Neuronal stem cell (in vitro differentiated cells): Measurements from ENCODE around the gene FKBP6.

Experiments used
- DNase-seq: peaks from one replicate; pipeline ENCODE4 v3.0.0-alpha.2; 2013; ENCODE audit warnings: low spot score
- H2AFZ ChIP-seq: one replicate; pipeline ENCODE4 v1.6.1; 2013; ENCODE audit warnings: mild to moderate bottlenecking, low read length, inconsistent platforms
- H2AK5ac ChIP-seq: 2 replicates; pipeline ENCODE4 v1.6.1; 2013; ENCODE audit warnings: low read depth, mild to moderate bottlenecking, inconsistent platforms, low read length, moderate library complexity, mixed read lengths
- H2BK120ac ChIP-seq: 2 replicates; pipeline ENCODE4 v1.6.1; 2013; ENCODE audit warnings: low read depth, mild to moderate bottlenecking, inconsistent platforms, low read length, moderate library complexity, mixed read lengths
- H2BK12ac ChIP-seq: one replicate; pipeline ENCODE4 v1.6.1; 2013; ENCODE audit warnings: low read length, inconsistent platforms
- H2BK15ac ChIP-seq: 2 replicates; pipeline ENCODE4 v1.6.1; 2013; ENCODE audit warnings: mild to moderate bottlenecking, low read length, inconsistent platforms, mixed read lengths
- H2BK5ac ChIP-seq: one replicate; pipeline ENCODE4 v1.6.1; 2013; ENCODE audit warnings: inconsistent platforms, mild to moderate bottlenecking, low read length, moderate library complexity
- H3K14ac ChIP-seq: one replicate; pipeline ENCODE4 v1.6.1; 2013; ENCODE audit warnings: low read length, inconsistent platforms
- H3K18ac ChIP-seq: 2 replicates; pipeline ENCODE4 v1.6.1; 2013; ENCODE audit warnings: low read length, inconsistent platforms
- H3K23ac ChIP-seq: 2 replicates; pipeline ENCODE4 v1.6.1; 2013; ENCODE audit warnings: low read depth, mild to moderate bottlenecking, mixed read lengths, low read length, inconsistent platforms; ENCODE audit not compliant: poor library complexity
- H3K27ac ChIP-seq: replicated peaks from 3 replicates; pipeline ENCODE4 v1.5.1; 2013; ENCODE audit warnings: low read length, inconsistent platforms
- H3K27me3 ChIP-seq, 3 experiments: 2 replicates each; pipeline ENCODE4 v1.6.1; 2013; ENCODE audit warnings: low read length in 3 of 3, mild to moderate bottlenecking in 2 of 3, inconsistent platforms in 1 of 3, low read depth in 1 of 3, mixed read lengths in 1 of 3, moderate library complexity in 1 of 3; ENCODE audit not compliant: control insufficient read depth in 3 of 3, insufficient read depth in 3 of 3
- H3K36me3 ChIP-seq, 2 donors: replicated peaks in 1 of 2; 2 replicates each; pipeline ENCODE4 v1.6.1; 2013; ENCODE audit warnings: low read length in 2 of 2; ENCODE audit not compliant: control insufficient read depth in 2 of 2, insufficient read depth in 2 of 2
- H3K4ac ChIP-seq: 2 replicates; pipeline ENCODE4 v1.6.1; 2013; ENCODE audit warnings: inconsistent platforms, mild to moderate bottlenecking, low read length, moderate library complexity
- H3K4me1 ChIP-seq, 2 donors: 1 replicate in 1 of 2; 2 replicates in 1 of 2; pipeline ENCODE4 v1.6.1; 2013; ENCODE audit warnings: low read length in 2 of 2, low read depth in 1 of 2; ENCODE audit not compliant: control insufficient read depth in 2 of 2, insufficient read depth in 1 of 2
- H3K4me2 ChIP-seq: one replicate; pipeline ENCODE4 v1.6.1; 2013; ENCODE audit warnings: mild to moderate bottlenecking, low read length, inconsistent platforms; ENCODE audit not compliant: insufficient read depth, poor library complexity, severe bottlenecking
- H3K4me3 ChIP-seq, 2 donors: 2 replicates each; pipeline ENCODE4 v1.5.1; 2013; ENCODE audit warnings: low read length in 2 of 2, mild to moderate bottlenecking in 2 of 2, inconsistent platforms in 1 of 2, moderate library complexity in 1 of 2
- H3K79me1 ChIP-seq: one replicate; pipeline ENCODE4 v1.6.1; 2013; ENCODE audit warnings: low read depth, mild to moderate bottlenecking, inconsistent platforms, low read length, moderate library complexity
- H3K9ac ChIP-seq: one replicate; pipeline ENCODE4 v1.6.1; 2013; ENCODE audit warnings: mild to moderate bottlenecking, low read depth, low read length, inconsistent platforms; ENCODE audit not compliant: poor library complexity
- H3K9me3 ChIP-seq, 2 donors: replicated peaks in 1 of 2; 2 replicates each; pipeline versions ENCODE3 to v1.6.1; 2013; ENCODE audit warnings: low read length in 2 of 2, mild to moderate bottlenecking in 2 of 2, inconsistent platforms in 1 of 2, low read depth in 1 of 2, mixed read lengths in 1 of 2, moderate library complexity in 1 of 2; ENCODE audit not compliant: control insufficient read depth in 2 of 2, insufficient read depth in 1 of 2
- H4K8ac ChIP-seq: one replicate; pipeline ENCODE4 v1.6.1; 2013; ENCODE audit warnings: low read depth, mild to moderate bottlenecking, inconsistent platforms, low read length, moderate library complexity
- H4K91ac ChIP-seq: one replicate; pipeline ENCODE4 v1.6.1; 2013; ENCODE audit warnings: low read length, low read depth, mild to moderate bottlenecking, inconsistent platforms; ENCODE audit not compliant: poor library complexity
- WGBS, 2 donors: extraction: QIAGEN DNeasy Blood & Tissue Kit; methylation state at CpG; one replicate each; pipeline ENCODE4 v1.1.7; 2013; ENCODE audit warnings: missing lambda C conversion rate in 2 of 2, mixed read lengths in 1 of 2; ENCODE audit not compliant: insufficient read length in 2 of 2, insufficient replicate concordance in 1 of 2; ENCODE audit errors: extremely low coverage in 2 of 2; 5-methylcytosine and 5-hydroxymethylcytosine counted together

Gene FKBP6

DNA sequence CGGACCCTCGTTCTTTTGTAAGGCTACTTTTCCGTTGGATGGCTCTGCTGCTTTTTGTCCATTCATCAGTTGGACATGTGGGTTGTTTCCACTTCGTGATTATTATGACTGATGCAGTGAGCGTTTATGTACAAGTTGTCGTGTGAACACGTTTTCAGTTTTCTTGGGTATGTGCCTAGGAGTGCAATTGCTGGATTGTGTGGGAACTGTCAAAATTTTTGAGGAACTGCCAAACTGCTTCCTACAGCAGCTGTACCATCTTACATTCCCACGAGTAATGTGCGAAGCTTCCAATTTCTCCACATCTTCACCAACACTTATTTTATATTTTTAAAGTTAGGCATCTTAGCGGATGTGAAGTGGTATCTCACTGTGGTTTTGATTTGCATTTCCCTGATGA is 10.4 kb downstream of the FKBP6 start:
- no peaks in the 10 kb centered on the region for H3K79me1 ChIP-seq
- no peak overlapping the region for H3K14ac ChIP-seq
- H3K23ac ChIP-seq = no peak overlapping the region
- no peaks in the 10 kb centered on the region for H3K36me3 ChIP-seq
- H2BK12ac ChIP-seq = no peak overlapping the region
- no peak overlapping the region for H3K4me3 ChIP-seq
- H2AK5ac ChIP-seq = no peak overlapping the region
- peaks cover 0 to 14% (median 0%) of the 10 kb centered on the region in 3 experiments for H3K27me3 ChIP-seq
- H2BK5ac ChIP-seq = no peak overlapping the region
- H2BK15ac ChIP-seq = no peak overlapping the region
- no peak overlapping the region for H3K4me2 ChIP-seq
- H3K27ac ChIP-seq = no peak overlapping the region
- peaks cover 5 to 8% of the 10 kb centered on the region in 2 donors for H3K4me1 ChIP-seq
- no peak overlapping the region for H2AFZ ChIP-seq
- H3K9me3 ChIP-seq = no peaks in the 10 kb centered on the region
- H3K4ac ChIP-seq = no peak overlapping the region
- no peak overlapping the region for H3K9ac ChIP-seq
- DNase-seq = no peak
- H3K18ac ChIP-seq = no peak overlapping the region
- H4K8ac ChIP-seq = no peak overlapping the region
- no CpG with 5 or more reads among the region's 10 CpGs for WGBS, 2 donors
- H2BK120ac ChIP-seq = no peak overlapping the region
- no peak overlapping the region for H4K91ac ChIP-seq

- Histone ChIP-seq H3K23ac (no peak overlapping the region), H3K4me3 (no peak overlapping the region), H2AK5ac (no peak overlapping the region), H2BK5ac (no peak overlapping the region), H3K14ac (no peak overlapping the region), H4K91ac (no peak overlapping the region), H3K79me1 (no peaks in the 10 kb centered on the region), H3K4ac (no peak overlapping the region), H3K9ac (no peak overlapping the region), H2BK12ac (no peak overlapping the region), H3K27me3 (peaks cover 0 to 6% (median 0%) of the 10 kb centered on the region in 3 experiments), H3K4me1 (peaks cover 8% of the 10 kb centered on the region in 2 donors), H2AFZ (no peak overlapping the region), H2BK120ac (no peak overlapping the region), H3K27ac (no peak overlapping the region), H3K9me3 (no peaks in the 10 kb centered on the region), H2BK15ac (no peak overlapping the region), H4K8ac (no peak overlapping the region), H3K4me2 (no peak overlapping the region), H3K18ac (no peak overlapping the region), H3K36me3 (no peaks in the 10 kb centered on the region)
- no CpG with 5 or more reads among the region's 7 CpGs for WGBS, 2 donors
- no peak for DNase-seq
Observed at GRCh38 chr7:73340514-73340913, 12.6 kb downstream of the FKBP6 start.

GRCh38 chr7:73341877-73342276 is 13.9 kb downstream of the FKBP6 start:
- Histone ChIP-seq H2AFZ (peak overlapping the region; percentile 80), H3K23ac (no peak overlapping the region), H3K4me1 (peaks cover 8% of the 10 kb centered on the region in 2 donors), H3K27ac (no peak overlapping the region), H3K18ac (no peak overlapping the region), H2BK12ac (no peak overlapping the region), H2BK120ac (no peak overlapping the region), H2AK5ac (no peak overlapping the region), H3K4me3 (no peak overlapping the region), H2BK15ac (no peak overlapping the region), H3K9ac (no peak overlapping the region), H3K4ac (no peak overlapping the region), H3K9me3 (no peaks in the 10 kb centered on the region), H3K4me2 (no peak overlapping the region), H3K79me1 (no peaks in the 10 kb centered on the region), H4K8ac (no peak overlapping the region), H4K91ac (no peak overlapping the region), H2BK5ac (no peak overlapping the region), H3K36me3 (no peaks in the 10 kb centered on the region), H3K27me3 (no peaks in the 10 kb centered on the region), H3K14ac (no peak overlapping the region)
- WGBS, 2 donors = no CpG with 5 or more reads among the region's 8 CpGs
- DNase-seq = no peak

- H3K18ac ChIP-seq = peak overlapping the region; percentile 86
- peak; percentile 26 for DNase-seq
- no peak overlapping the region for H3K23ac ChIP-seq
- peak overlapping the region; percentile 66 for H2AK5ac ChIP-seq
- H3K4me3 ChIP-seq = no peak overlapping the region
- no peak overlapping the region for H3K9ac ChIP-seq
- peak overlapping the region; percentile 80 for H2BK12ac ChIP-seq
- H2BK15ac ChIP-seq = peak overlapping the region; percentile 98
- no peak overlapping the region for H3K4ac ChIP-seq
- no peaks in the 10 kb centered on the region for H3K27me3 ChIP-seq
- no peak overlapping the region for H3K4me2 ChIP-seq
- H4K8ac ChIP-seq = peak overlapping the region; percentile 66
- H3K14ac ChIP-seq = no peak overlapping the region
- H3K9me3 ChIP-seq = no peaks in the 10 kb centered on the region
- H2BK5ac ChIP-seq = no peak overlapping the region
- peak overlapping the region; percentile 80 for H2AFZ ChIP-seq
- H3K79me1 ChIP-seq = no peaks in the 10 kb centered on the region
- H2BK120ac ChIP-seq = no peak overlapping the region
- peaks cover 8% of the 10 kb centered on the region in 2 donors for H3K4me1 ChIP-seq
- H4K91ac ChIP-seq = peak overlapping the region; percentile 90
- H3K27ac ChIP-seq = no peak overlapping the region
- H3K36me3 ChIP-seq = no peaks in the 10 kb centered on the region
- WGBS, 2 donors = no CpG with 5 or more reads among the region's 8 CpGs
Observed at GRCh38 chr7:73342645-73343044, 14.7 kb downstream of the FKBP6 start.
